ENCODE data around the gene NINJ1.

GRCh38 chr9:93123561-93124283 is 10.3 kb downstream of the NINJ1 start:
- no peak for TF ChIP-seq CTCF (conservative IDR thresholded peaks at IDR 0.05 in 1 of 2, IDR thresholded peaks at IDR 0.05 in 1 of 2; ENCODE audit: low read depth in 1 of 2, low read length in 2 of 2)
- TF ChIP-seq EZH2 (IDR thresholded peaks at IDR 0.05; ENCODE audit: low read length, missing control alignments), result no peak
